HepG2 (cell line): ENCODE data around the gene SLC4A5. TPM values are rescaled to one million over a fixed set of nuclear protein-coding genes. Genes with fewer than 3 reads are reported as not detected.

ENCODE experiments used
- AGO1 ChIP-seq: fragments of 200-400 bp; formaldehyde crosslinking; IDR thresholded peaks from 2 replicates; pipeline ENCODE4 v1.6.1; 2017; ENCODE audit warnings: mild to moderate bottlenecking, low read depth, low read length, moderate library complexity; ENCODE audit not compliant: poor library complexity, severe bottlenecking
- EED ChIP-seq: sonication (generic); formaldehyde crosslinking; IDR thresholded peaks from 2 replicates; pipeline ENCODE4 v1.5.0; 2020; ENCODE audit warnings: mild to moderate bottlenecking, missing genetic modification reagents
- FOXK1 ChIP-seq: sonication (generic); formaldehyde crosslinking; IDR thresholded peaks from 2 replicates; pipeline ENCODE4 v1.4.0; 2020; ENCODE audit warnings: low read depth, missing genetic modification reagents, borderline replicate concordance
- HCFC1 ChIP-seq: fragments of 150-350 bp; IDR thresholded peaks from 2 replicates; pipeline ENCODE4 v1.6.1; 2014; ENCODE audit warnings: low read depth, low read length
- HMGA1 ChIP-seq: sonication (generic); formaldehyde crosslinking; conservative IDR thresholded peaks from 2 replicates; pipeline ENCODE4 v1.4.0; 2020; ENCODE audit warnings: missing genetic modification reagents
- NCOR1 ChIP-seq: fragments of 200-600 bp; sonication (generic); IDR thresholded peaks from 2 replicates; pipeline ENCODE4 v1.7.0; 2017; ENCODE audit warnings: antibody characterized with exemption, low read length, borderline replicate concordance
- PITX1 ChIP-seq: sonication (generic); formaldehyde crosslinking; IDR thresholded peaks from 2 replicates; pipeline ENCODE4 v1.5.1; 2020; ENCODE audit warnings: mild to moderate bottlenecking, missing genetic modification reagents
- RXRB ChIP-seq: IDR thresholded peaks from 2 replicates; pipeline ENCODE4 v1.6.1; 2016; ENCODE audit warnings: borderline replicate concordance, missing genetic modification reagents, missing compliant biosample characterization
- TEAD3 ChIP-seq: optimal IDR thresholded peaks from 2 replicates; pipeline ENCODE3; 2016; ENCODE audit warnings: borderline replicate concordance
- TP53 ChIP-seq: sonication (generic); formaldehyde crosslinking; conservative IDR thresholded peaks from 2 replicates; pipeline ENCODE4 v1.4.0; 2020; ENCODE audit warnings: missing genetic modification reagents
- ZBTB1 ChIP-seq: sonication (generic); formaldehyde crosslinking; IDR thresholded peaks from 2 replicates; pipeline ENCODE4 v1.4.0; 2020; ENCODE audit warnings: missing genetic modification reagents, borderline replicate concordance
- ZNF224 ChIP-seq: sonication (generic); formaldehyde crosslinking; IDR thresholded peaks from 2 replicates; pipeline ENCODE4 v1.5.0; 2020; ENCODE audit warnings: mild to moderate bottlenecking, missing genetic modification reagents
- ZNF672 ChIP-seq: sonication (generic); formaldehyde crosslinking; IDR thresholded peaks from 2 replicates; pipeline ENCODE4 v1.8.1; 2022; ENCODE audit warnings: missing genetic modification reagents
- ZNF788 ChIP-seq: sonication (generic); formaldehyde crosslinking; IDR thresholded peaks from 2 replicates; pipeline ENCODE4 v1.5.0; 2020; ENCODE audit warnings: mild to moderate bottlenecking, missing genetic modification reagents, borderline replicate concordance
- polyA plus RNA-seq, 8 experiments: library from polyadenylated mRNA; depleted of rRNA in 3 of 8; stranded (reverse) in 7 of 8; unstranded in 1 of 8; fragments of >200 nt; fragmentation: Illumina TruSeq in 4 of 8; extraction: Trizol in 4 of 8; gene quantifications; 2 replicates each; pipeline versions ENCODE4 v1.2.1 to v1.2.3, GENCODE V29; 2011 to 2016; ENCODE audit warnings: low read depth in 4 of 8, missing spikeins in 1 of 8, mixed read lengths in 1 of 8; ENCODE audit not compliant: insufficient read depth in 1 of 8
- total RNA-seq, 5 experiments: library from RNA; depleted of rRNA; stranded (reverse); fragments of >200 nt; fragmentation: Illumina TruSeq; extraction: Trizol; gene quantifications; 2 replicates each; pipeline ENCODE4 v1.2.3, GENCODE V29; 2016; ENCODE audit warnings: low read depth in 1 of 5
- TF ChIP-seq, protein P1 (sequence below): sonication (generic); formaldehyde crosslinking; IDR thresholded peaks from 2 replicates; pipeline ENCODE4 v1.4.0; 2020; ENCODE audit warnings: missing genetic modification reagents
- TF ChIP-seq, protein P2 (sequence below): sonication (generic); formaldehyde crosslinking; IDR thresholded peaks from 2 replicates; pipeline ENCODE4 v1.5.0; 2020; ENCODE audit warnings: mild to moderate bottlenecking, missing genetic modification reagents, borderline replicate concordance

Gene SLC4A5
- total and polyA plus RNA-seq, 2 of the 13 experiments (the other 11 are each of a cell fraction or from before 2014, with no cell fraction given): 0.50 TPM; not detected in 1

DNA sequence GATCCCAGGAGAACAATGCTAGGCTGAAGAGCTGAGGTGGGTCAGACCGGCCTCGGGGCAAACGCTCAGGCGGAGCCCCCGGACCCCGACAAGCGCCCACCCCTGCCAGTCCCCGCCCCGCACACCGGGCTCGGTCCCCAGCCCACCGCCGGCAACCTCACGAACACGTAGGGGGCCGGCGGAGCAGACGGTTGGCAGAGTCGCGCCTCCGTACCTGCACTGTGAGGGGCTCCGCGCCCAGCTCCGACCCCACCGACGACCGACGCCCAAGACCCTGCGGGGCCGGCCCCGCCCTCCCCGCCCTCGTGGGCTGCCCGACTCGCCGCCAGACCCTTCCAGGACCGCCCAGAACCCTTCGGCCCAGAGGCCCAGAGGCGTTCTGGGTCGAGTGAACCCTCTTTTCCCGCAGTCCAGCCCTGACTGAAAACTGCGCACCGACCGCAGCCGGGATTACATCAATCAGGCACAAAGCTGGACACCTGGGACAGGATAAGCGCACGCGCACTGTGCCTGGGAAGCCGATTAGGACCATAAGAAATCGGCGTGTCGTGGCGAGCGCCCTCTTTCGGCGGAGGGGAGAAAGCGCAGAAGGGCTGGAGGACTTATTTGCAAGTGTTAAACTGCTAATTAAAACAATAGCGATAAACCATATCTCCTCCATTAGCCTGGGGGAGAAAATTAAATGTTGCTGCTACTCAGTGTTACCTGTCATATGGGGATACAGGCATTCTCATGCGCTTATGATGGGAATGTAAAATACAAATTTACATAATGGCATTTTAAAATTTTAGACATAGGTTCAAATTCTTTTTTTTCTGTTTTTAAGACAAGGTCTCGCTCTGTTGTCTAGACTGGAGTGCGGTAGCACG lies 48.6 kb upstream of the SLC4A5 start (continued):
- peak; percentile 73 for TF ChIP-seq AGO1
- TF ChIP-seq ZNF672 (CRISPR knock-in tag): no peak
- no peak for TF ChIP-seq HMGA1 (CRISPR knock-in tag)
- peak; percentile 56; the same call in 1 of the 2 replicates for TF ChIP-seq RXRB
- TF ChIP-seq, protein P1, sequence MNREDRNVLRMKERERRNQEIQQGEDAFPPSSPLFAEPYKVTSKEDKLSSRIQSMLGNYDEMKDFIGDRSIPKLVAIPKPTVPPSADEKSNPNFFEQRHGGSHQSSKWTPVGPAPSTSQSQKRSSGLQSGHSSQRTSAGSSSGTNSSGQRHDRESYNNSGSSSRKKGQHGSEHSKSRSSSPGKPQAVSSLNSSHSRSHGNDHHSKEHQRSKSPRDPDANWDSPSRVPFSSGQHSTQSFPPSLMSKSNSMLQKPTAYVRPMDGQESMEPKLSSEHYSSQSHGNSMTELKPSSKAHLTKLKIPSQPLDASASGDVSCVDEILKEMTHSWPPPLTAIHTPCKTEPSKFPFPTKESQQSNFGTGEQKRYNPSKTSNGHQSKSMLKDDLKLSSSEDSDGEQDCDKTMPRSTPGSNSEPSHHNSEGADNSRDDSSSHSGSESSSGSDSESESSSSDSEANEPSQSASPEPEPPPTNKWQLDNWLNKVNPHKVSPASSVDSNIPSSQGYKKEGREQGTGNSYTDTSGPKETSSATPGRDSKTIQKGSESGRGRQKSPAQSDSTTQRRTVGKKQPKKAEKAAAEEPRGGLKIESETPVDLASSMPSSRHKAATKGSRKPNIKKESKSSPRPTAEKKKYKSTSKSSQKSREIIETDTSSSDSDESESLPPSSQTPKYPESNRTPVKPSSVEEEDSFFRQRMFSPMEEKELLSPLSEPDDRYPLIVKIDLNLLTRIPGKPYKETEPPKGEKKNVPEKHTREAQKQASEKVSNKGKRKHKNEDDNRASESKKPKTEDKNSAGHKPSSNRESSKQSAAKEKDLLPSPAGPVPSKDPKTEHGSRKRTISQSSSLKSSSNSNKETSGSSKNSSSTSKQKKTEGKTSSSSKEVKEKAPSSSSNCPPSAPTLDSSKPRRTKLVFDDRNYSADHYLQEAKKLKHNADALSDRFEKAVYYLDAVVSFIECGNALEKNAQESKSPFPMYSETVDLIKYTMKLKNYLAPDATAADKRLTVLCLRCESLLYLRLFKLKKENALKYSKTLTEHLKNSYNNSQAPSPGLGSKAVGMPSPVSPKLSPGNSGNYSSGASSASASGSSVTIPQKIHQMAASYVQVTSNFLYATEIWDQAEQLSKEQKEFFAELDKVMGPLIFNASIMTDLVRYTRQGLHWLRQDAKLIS (CRISPR knock-in tag): 0 out of 2 replicates have a peak, but pooled peaks have one; percentile 35
- no peak; the same call in 1 of the 2 replicates for TF ChIP-seq ZNF224 (CRISPR knock-in tag)
- TF ChIP-seq EED (CRISPR knock-in tag): no peak
- TF ChIP-seq ZNF788: peak; percentile 41; the same call in 1 of the 2 replicates
- peak; percentile 62 for TF ChIP-seq FOXK1 (CRISPR knock-in tag)
- TF ChIP-seq TEAD3: no peak
- TF ChIP-seq, protein P2, sequence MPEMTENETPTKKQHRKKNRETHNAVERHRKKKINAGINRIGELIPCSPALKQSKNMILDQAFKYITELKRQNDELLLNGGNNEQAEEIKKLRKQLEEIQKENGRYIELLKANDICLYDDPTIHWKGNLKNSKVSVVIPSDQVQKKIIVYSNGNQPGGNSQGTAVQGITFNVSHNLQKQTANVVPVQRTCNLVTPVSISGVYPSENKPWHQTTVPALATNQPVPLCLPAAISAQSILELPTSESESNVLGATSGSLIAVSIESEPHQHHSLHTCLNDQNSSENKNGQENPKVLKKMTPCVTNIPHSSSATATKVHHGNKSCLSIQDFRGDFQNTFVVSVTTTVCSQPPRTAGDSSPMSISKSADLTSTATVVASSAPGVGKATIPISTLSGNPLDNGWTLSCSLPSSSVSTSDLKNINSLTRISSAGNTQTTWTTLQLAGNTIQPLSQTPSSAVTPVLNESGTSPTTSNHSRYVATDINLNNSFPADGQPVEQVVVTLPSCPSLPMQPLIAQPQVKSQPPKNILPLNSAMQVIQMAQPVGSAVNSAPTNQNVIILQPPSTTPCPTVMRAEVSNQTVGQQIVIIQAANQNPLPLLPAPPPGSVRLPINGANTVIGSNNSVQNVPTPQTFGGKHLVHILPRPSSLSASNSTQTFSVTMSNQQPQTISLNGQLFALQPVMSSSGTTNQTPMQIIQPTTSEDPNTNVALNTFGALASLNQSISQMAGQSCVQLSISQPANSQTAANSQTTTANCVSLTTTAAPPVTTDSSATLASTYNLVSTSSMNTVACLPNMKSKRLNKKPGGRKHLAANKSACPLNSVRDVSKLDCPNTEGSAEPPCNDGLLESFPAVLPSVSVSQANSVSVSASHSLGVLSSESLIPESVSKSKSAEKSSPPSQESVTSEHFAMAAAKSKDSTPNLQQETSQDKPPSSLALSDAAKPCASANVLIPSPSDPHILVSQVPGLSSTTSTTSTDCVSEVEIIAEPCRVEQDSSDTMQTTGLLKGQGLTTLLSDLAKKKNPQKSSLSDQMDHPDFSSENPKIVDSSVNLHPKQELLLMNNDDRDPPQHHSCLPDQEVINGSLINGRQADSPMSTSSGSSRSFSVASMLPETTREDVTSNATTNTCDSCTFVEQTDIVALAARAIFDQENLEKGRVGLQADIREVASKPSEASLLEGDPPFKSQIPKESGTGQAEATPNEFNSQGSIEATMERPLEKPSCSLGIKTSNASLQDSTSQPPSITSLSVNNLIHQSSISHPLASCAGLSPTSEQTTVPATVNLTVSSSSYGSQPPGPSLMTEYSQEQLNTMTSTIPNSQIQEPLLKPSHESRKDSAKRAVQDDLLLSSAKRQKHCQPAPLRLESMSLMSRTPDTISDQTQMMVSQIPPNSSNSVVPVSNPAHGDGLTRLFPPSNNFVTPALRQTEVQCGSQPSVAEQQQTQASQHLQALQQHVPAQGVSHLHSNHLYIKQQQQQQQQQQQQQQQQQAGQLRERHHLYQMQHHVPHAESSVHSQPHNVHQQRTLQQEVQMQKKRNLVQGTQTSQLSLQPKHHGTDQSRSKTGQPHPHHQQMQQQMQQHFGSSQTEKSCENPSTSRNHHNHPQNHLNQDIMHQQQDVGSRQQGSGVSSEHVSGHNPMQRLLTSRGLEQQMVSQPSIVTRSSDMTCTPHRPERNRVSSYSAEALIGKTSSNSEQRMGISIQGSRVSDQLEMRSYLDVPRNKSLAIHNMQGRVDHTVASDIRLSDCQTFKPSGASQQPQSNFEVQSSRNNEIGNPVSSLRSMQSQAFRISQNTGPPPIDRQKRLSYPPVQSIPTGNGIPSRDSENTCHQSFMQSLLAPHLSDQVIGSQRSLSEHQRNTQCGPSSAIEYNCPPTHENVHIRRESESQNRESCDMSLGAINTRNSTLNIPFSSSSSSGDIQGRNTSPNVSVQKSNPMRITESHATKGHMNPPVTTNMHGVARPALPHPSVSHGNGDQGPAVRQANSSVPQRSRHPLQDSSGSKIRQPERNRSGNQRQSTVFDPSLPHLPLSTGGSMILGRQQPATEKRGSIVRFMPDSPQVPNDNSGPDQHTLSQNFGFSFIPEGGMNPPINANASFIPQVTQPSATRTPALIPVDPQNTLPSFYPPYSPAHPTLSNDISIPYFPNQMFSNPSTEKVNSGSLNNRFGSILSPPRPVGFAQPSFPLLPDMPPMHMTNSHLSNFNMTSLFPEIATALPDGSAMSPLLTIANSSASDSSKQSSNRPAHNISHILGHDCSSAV (CRISPR knock-in tag): no peak
- no peak for TF ChIP-seq TP53 (CRISPR knock-in tag)
- TF ChIP-seq NCOR1: peak; percentile 48; the same call in 1 of the 2 replicates
- TF ChIP-seq ZBTB1 (CRISPR knock-in tag): no peak
- TF ChIP-seq PITX1 (CRISPR knock-in tag): peak; percentile 75
- peak; percentile 55 for TF ChIP-seq HCFC1
